NCI-H82 treated with DMSO at 0.1 percent for 48 hours (cell line): Measurements from ENCODE around the gene KLRC3.
"Not testable (repeated sequence)": the region's sequence is repeated elsewhere in the genome, so short reads cannot be mapped to it uniquely, and the experiment has no call there.

Experiments
- DNase-seq: peaks from one replicate; lab custom pipeline; 2025; ENCODE audit not compliant: unreplicated experiment; lab: John Stamatoyannopoulos, UW

Gene KLRC3

GRCh38 chr12:10404798-10405197, 15.6 kb downstream of the KLRC3 start:
- DNase-seq, result no peak

- no peak for DNase-seq
Measured at GRCh38 chr12:10400829-10401228, 19.6 kb downstream of the KLRC3 start.

- no peak for DNase-seq
Measured at GRCh38 chr12:10398168-10398567, 22.2 kb downstream of the KLRC3 start.

- no peak for DNase-seq
Measured at GRCh38 chr12:10397296-10397695, 23.1 kb downstream of the KLRC3 start.

GRCh38 chr12:10396176-10396575, 24.2 kb downstream of the KLRC3 start:
- not testable (repeated sequence) for DNase-seq

DNA sequence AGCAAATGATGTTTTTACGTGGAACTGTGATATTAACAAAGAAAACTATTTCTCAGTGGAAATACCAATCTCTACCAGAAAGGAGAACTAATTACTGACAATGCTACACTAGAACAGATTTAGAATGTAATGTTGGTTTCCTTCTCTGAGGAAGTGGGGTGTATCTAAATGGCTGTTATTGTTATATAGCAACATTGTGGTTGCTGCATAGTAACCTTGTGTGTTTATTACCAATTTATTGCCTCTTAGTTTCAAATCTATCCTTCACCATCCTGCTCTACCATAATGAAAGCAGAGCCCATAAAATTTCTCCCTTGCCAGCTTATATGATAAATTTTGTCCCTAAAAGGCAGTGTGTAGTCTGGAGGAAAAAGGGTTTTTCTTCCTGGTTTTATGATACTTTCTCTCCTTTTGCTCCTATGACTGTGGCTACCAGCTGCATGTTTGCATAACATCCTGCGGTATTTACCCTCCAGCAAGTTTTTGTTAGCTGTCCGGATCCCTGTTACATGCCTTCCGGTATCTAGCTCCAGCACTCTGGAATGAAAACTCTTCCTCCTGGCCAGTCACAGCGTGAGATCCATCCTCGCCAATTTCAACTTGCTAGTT, 24.9 kb downstream of the KLRC3 start:
- no peak for DNase-seq

GRCh38 chr12:10394531-10395152, 25.8 kb downstream of the KLRC3 start:
- DNase-seq, result not testable (repeated sequence)

GRCh38 chr12:10393291-10393690, 27.1 kb downstream of the KLRC3 start:
- no peak for DNase-seq

- no peak for DNase-seq
Measured at GRCh38 chr12:10392394-10392930, 27.9 kb downstream of the KLRC3 start.

DNA sequence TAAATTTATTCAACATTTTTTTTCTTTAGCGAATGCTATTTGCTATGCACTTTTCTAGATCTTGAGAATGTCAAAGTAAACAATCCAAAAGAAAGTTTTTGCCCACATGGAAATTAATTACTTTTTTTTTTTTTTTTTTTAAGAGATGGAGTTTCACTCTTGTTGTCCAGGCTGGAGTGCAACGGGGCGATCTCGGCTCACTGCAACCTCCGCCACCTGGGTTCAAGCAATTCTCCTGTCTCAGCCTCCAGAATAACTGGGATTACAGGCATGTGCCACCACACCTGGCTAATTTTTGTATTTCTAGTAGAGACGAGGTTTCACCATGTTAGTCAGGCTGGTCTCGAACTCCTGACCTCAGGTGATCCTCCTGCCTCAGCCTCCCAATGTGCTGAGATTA, 29.4 kb downstream of the KLRC3 start:
- not testable (repeated sequence) for DNase-seq

DNA sequence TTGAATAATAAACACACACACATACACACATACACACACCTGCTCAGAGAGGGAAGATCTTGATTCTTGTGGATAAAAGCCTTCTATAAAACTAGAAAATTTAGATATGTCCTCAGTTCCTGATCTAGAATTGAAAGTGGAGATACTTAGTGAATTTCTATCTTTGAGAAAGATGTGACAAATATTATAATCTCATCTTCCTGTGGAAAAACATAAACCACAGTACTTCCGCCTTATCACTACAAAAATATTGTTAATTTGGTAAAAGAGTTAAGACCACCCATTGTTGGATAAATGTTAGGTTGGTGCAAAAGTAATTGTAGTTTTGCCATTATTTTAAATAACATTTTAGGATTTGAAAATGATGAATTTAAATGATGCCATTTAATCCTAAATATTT, 30.5 kb downstream of the KLRC3 start, which contains the start of gene KLRK1:
Gene KLRK1, minus strand, starts transcription at position 138 of the 400 bp plus-strand sequence. CDS start 1,231 bp downstream, outside the sequence.
- DNase-seq, result no peak

- DNase-seq, result no peak
Measured at GRCh38 chr12:10388624-10389413, 31.6 kb downstream of the KLRC3 start.

- not testable (repeated sequence) for DNase-seq
Measured at GRCh38 chr12:10387498-10387897, 32.9 kb downstream of the KLRC3 start.

DNA sequence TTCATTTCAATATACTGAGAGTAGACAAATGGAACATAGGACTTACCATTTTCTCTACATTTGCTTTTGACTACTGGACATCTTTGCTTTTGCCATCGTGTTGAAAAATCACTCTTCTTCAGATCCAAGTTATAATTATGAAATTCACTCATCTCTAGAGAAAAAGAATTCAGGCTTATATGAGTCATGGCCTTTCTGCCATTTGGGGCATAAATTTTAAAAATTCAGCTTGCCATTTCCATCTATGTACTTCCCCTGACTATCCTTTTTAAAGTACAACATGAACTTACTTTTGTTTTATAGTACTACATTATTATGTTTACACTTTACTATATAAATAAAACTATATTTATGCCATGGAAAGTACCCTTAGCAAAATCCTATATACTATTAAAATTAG, 33.5 kb downstream of the KLRC3 start:
- DNase-seq, result no peak

GRCh38 chr12:10385166-10385613, 35.2 kb downstream of the KLRC3 start:
- no peak for DNase-seq

- DNase-seq, result no peak
Measured at GRCh38 chr12:10384191-10384590, 36.2 kb downstream of the KLRC3 start.

GRCh38 chr12:10381928-10382628, 38.3 kb downstream of the KLRC3 start:
- DNase-seq, result no peak

DNA sequence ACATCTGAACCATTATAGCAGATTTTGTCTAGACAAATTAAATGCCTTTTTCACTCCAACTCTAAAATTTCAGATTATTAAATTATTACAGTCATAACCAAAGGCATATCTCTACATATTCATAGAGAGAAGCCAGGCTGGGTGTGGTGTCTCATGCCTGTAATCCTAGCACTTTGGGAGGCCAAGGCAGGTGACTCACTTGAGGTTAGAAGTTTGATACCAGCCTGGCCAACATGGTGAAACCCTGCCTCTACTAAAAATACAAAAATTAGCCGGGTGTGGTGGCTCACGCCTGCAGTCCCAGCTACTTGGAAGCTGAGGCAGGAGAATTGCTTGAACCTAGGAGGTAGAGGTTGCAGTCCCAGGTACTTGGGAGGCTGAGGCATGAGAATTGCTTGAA, 41.7 kb downstream of the KLRC3 start:
- not testable (repeated sequence) for DNase-seq

GRCh38 chr12:10374624-10375018, 45.8 kb downstream of the KLRC3 start:
- no peak for DNase-seq

GRCh38 chr12:10372559-10372958, 47.8 kb downstream of the KLRC3 start:
- no peak for DNase-seq
